Astrocyte (in vitro differentiated cells and primary cell): ENCODE data around the gene PLCG1. TPM values are rescaled to one million over a fixed set of nuclear protein-coding genes. Genes with fewer than 3 reads are reported as not detected.

Experiments
- DNase-seq: peaks from one replicate; pipeline ENCODE4 v3.0.0-alpha.2; 2010; ENCODE audit warnings: low read depth
- FAIRE-seq: peaks from 2 replicates; lab custom pipeline; 2011; peaks lifted over from hg19 to GRCh38; lab: Jason Lieb, UNC
- H2AFZ ChIP-seq: 2 replicates; pipeline ENCODE4 v1.6.0; 2012; ENCODE audit warnings: low read depth, low read length, inconsistent platforms
- H3K27ac ChIP-seq: 2 replicates; pipeline ENCODE4 v1.5.1; 2011; ENCODE audit warnings: low read depth, low read length, inconsistent platforms
- H3K27me3 ChIP-seq: 2 replicates; pipeline ENCODE4 v1.6.0; 2011; ENCODE audit warnings: low read length, inconsistent platforms; ENCODE audit not compliant: insufficient read depth
- H3K36me3 ChIP-seq: 2 replicates; pipeline ENCODE4 v1.5.1; 2011; ENCODE audit warnings: low read length, inconsistent platforms; ENCODE audit not compliant: insufficient read depth
- H3K4me1 ChIP-seq: 2 replicates; pipeline ENCODE4 v1.5.1; 2011; ENCODE audit warnings: low read length, inconsistent platforms; ENCODE audit not compliant: insufficient read depth
- H3K4me2 ChIP-seq: 2 replicates; pipeline ENCODE4 v1.6.0; 2012; ENCODE audit warnings: low read length, inconsistent platforms
- H3K4me3 ChIP-seq: 2 replicates; pipeline ENCODE4 v1.5.1; 2011; ENCODE audit warnings: low read depth, mild to moderate bottlenecking, low read length, inconsistent platforms; ENCODE audit not compliant: insufficient read depth
- H3K79me2 ChIP-seq: 2 replicates; pipeline ENCODE4 v1.6.0; 2012; ENCODE audit warnings: mild to moderate bottlenecking, low read length, inconsistent platforms; ENCODE audit not compliant: insufficient read depth
- H3K9ac ChIP-seq: 2 replicates; pipeline ENCODE4 v1.6.0; 2012; ENCODE audit warnings: mild to moderate bottlenecking, low read length, inconsistent platforms
- H3K9me3 ChIP-seq: 2 replicates; pipeline ENCODE4 v1.5.1; 2012; ENCODE audit warnings: low read depth, mild to moderate bottlenecking, low read length, inconsistent platforms; ENCODE audit not compliant: insufficient read depth
- H4K20me1 ChIP-seq: 2 replicates; pipeline ENCODE4 v1.6.0; 2012; ENCODE audit warnings: low read length, inconsistent platforms; ENCODE audit not compliant: insufficient read depth
- H3K27ac Mint-ChIP-seq: one replicate; pipeline ENCODE4 v1.8.0; 2021; ENCODE audit warnings: mild to moderate bottlenecking, mixed read lengths; ENCODE audit not compliant: unreplicated experiment
- H3K27me3 Mint-ChIP-seq: one replicate; pipeline ENCODE4 v1.8.0; 2021; ENCODE audit warnings: low read depth, mixed read lengths; ENCODE audit not compliant: unreplicated experiment
- H3K36me3 Mint-ChIP-seq: one replicate; pipeline ENCODE4 v1.8.0; 2021; ENCODE audit warnings: low read depth, mixed read lengths; ENCODE audit not compliant: unreplicated experiment
- H3K4me1 Mint-ChIP-seq: one replicate; pipeline ENCODE4 v1.8.0; 2021; ENCODE audit warnings: low read depth, mixed read lengths; ENCODE audit not compliant: unreplicated experiment
- H3K4me3 Mint-ChIP-seq: one replicate; pipeline ENCODE4 v1.8.0; 2021; ENCODE audit warnings: mild to moderate bottlenecking, moderate library complexity, mixed read lengths; ENCODE audit not compliant: unreplicated experiment
- H3K9me3 Mint-ChIP-seq: one replicate; pipeline ENCODE4 v1.8.0; 2021; ENCODE audit warnings: mild to moderate bottlenecking, mixed read lengths; ENCODE audit not compliant: unreplicated experiment
- EZH2 ChIP-seq: IDR thresholded peaks from 2 replicates; pipeline ENCODE4 v1.6.1; 2012; ENCODE audit warnings: mild to moderate bottlenecking, low read length, inconsistent platforms; ENCODE audit not compliant: insufficient read depth
- total RNA-seq: library from RNA; stranded (reverse); gene quantifications from 2 replicates; pipeline ENCODE4 v1.2.1, GENCODE V29; 2021
- TF ChIP-seq, protein P1 (sequence below): IDR thresholded peaks from 2 replicates; pipeline ENCODE4 v1.5.1; 2011; ENCODE audit warnings: low read depth, mild to moderate bottlenecking, inconsistent platforms, low read length, moderate library complexity; ENCODE audit not compliant: insufficient read depth

Gene PLCG1
- total RNA-seq, 1 donor from 2014 or later, result 129 TPM

DNA sequence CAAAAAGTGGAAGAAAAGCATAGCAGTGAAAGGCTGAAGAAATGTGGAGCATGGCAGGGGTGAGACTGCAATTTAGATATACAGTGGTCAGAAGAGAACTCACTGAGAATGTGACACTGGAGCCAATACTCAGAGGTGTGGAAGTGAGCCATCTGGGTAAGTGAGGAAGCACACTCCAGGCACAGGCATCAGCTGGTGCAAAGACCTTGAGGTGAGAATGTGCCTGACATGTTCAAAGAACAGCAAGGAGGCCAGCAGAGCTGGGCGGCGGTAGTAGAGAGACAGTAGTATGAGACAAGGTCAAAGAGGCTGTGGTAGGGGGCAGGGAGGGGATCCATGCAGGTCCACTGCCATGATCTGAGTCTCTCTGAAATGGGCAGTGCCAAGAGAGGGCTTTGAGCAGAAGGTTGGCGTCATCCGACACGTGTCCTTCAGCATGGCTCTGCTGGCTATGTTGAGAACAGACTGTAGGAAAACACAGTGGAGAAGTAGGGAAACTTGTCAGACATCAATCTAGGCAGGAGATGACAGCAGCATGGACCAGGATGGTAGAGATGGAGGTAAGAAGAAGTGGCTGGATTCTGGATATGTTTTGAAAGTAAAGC lies 84.4 kb downstream of the PLCG1 start:
- H3K79me2 ChIP-seq, result no peaks in the 10 kb centered on the region
- H3K27ac Mint-ChIP-seq, result no peak overlapping the region

DNA sequence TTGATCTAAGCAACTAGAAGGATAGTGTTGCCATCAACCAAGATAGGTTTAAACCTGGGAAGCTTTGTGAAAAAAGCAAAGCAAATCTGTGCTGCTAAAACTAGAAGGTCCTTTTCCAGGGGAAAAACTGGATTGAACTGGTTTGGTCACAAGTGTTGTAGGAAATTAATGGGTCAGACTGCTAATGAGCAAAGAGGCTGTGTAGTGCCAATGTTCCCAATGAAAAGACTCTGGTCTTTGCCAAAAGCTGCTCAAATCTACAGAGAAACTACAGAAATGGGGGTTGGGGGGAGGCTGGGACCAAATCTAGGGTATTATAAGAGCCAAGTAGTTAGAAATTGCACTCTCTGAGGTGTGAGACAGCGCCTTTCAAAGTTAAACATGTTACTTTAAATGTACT lies 85.0 kb downstream of the PLCG1 start:
- FAIRE-seq (no peak), DNase-seq (no peak)
- Histone ChIP-seq H2AFZ (no peak overlapping the region), H3K4me3 (no peak overlapping the region), H3K9me3 (no peaks in the 10 kb centered on the region), H3K79me2 (no peaks in the 10 kb centered on the region), H3K36me3 (no peaks in the 10 kb centered on the region), H3K27ac (no peak overlapping the region), H3K9ac (no peak overlapping the region), H3K4me1 (no peaks in the 10 kb centered on the region), H4K20me1 (peaks cover 17% of the 10 kb centered on the region), H3K4me2 (no peak overlapping the region), H3K27me3 (no peaks in the 10 kb centered on the region)
- no peaks in the 10 kb centered on the region for H3K36me3 Mint-ChIP-seq
- peaks cover 14% of the 10 kb centered on the region for H3K4me1 Mint-ChIP-seq
- no peaks in the 10 kb centered on the region for H3K27me3 Mint-ChIP-seq
- no peak overlapping the region for H3K27ac Mint-ChIP-seq
- TF ChIP-seq, protein P1, sequence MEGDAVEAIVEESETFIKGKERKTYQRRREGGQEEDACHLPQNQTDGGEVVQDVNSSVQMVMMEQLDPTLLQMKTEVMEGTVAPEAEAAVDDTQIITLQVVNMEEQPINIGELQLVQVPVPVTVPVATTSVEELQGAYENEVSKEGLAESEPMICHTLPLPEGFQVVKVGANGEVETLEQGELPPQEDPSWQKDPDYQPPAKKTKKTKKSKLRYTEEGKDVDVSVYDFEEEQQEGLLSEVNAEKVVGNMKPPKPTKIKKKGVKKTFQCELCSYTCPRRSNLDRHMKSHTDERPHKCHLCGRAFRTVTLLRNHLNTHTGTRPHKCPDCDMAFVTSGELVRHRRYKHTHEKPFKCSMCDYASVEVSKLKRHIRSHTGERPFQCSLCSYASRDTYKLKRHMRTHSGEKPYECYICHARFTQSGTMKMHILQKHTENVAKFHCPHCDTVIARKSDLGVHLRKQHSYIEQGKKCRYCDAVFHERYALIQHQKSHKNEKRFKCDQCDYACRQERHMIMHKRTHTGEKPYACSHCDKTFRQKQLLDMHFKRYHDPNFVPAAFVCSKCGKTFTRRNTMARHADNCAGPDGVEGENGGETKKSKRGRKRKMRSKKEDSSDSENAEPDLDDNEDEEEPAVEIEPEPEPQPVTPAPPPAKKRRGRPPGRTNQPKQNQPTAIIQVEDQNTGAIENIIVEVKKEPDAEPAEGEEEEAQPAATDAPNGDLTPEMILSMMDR, result no peak
- TF ChIP-seq EZH2, result no peak
- H3K9me3 Mint-ChIP-seq, result no peaks in the 10 kb centered on the region
- H3K4me3 Mint-ChIP-seq, result no peak overlapping the region

More for the DNA sequence above, 84.4 kb downstream of the PLCG1 start:
- H3K36me3 Mint-ChIP-seq, result no peaks in the 10 kb centered on the region
- H3K4me2 ChIP-seq, result no peak overlapping the region
- no peak overlapping the region for H3K4me3 Mint-ChIP-seq
- DNase-seq (no peak), FAIRE-seq (no peak)
- no peaks in the 10 kb centered on the region for H3K36me3 ChIP-seq
- peaks cover 17% of the 10 kb centered on the region for H4K20me1 ChIP-seq
- H3K9ac ChIP-seq, result no peak overlapping the region
- H3K27me3 Mint-ChIP-seq, result no peaks in the 10 kb centered on the region
- no peak for TF ChIP-seq EZH2
- TF ChIP-seq, protein P1, result no peak
- H3K9me3 Mint-ChIP-seq, result no peaks in the 10 kb centered on the region
- no peak overlapping the region for H2AFZ ChIP-seq
- no peak overlapping the region for H3K4me3 ChIP-seq
- H3K27me3 ChIP-seq, result no peaks in the 10 kb centered on the region
- no peak overlapping the region for H3K27ac ChIP-seq
- H3K4me1 Mint-ChIP-seq, result peaks cover 14% of the 10 kb centered on the region
- H3K9me3 ChIP-seq, result no peaks in the 10 kb centered on the region
- H3K4me1 ChIP-seq, result no peaks in the 10 kb centered on the region

DNA sequence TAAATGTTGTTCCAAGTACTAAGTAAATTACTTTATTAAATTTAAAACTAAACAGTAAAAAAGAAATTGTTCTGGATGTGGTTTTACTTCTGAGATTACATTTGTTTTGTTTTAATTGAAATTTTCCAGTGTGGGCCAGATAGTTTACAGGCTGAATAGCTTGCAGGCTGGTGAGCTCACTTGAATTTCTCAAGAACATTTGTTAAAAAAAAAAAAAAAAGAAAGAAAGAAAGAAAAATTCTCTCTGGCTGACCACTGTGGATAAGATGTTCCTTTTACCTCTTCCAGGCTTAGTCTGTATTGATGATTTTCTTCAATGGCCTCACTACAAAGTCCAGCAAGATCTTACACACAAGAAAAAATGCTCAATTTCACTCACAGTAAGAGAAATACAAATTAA lies 85.4 kb downstream of the PLCG1 start:
- Mint-ChIP-seq H3K9me3 (no peaks in the 10 kb centered on the region), H3K4me1 (peaks cover 14% of the 10 kb centered on the region), H3K36me3 (no peaks in the 10 kb centered on the region), H3K4me3 (no peak overlapping the region), H3K27me3 (no peaks in the 10 kb centered on the region), H3K27ac (no peak overlapping the region)
- Histone ChIP-seq H3K4me2 (no peak overlapping the region), H3K27ac (no peak overlapping the region), H3K36me3 (no peaks in the 10 kb centered on the region), H3K9ac (no peak overlapping the region), H3K79me2 (no peaks in the 10 kb centered on the region), H3K4me1 (no peaks in the 10 kb centered on the region), H4K20me1 (peaks cover 16% of the 10 kb centered on the region), H3K9me3 (no peaks in the 10 kb centered on the region), H3K4me3 (no peak overlapping the region), H3K27me3 (no peaks in the 10 kb centered on the region), H2AFZ (no peak overlapping the region)
- DNase-seq, result no peak
- no peak for FAIRE-seq
- TF ChIP-seq EZH2, result no peak
- TF ChIP-seq, protein P1, result no peak
